HepG2 (cell line): Measurements from ENCODE around the gene PALM. TPM values are rescaled to one million over a fixed set of nuclear protein-coding genes. Genes with fewer than 3 reads are reported as not detected.

Experiments
- AFF4 ChIP-seq: sonication (generic); formaldehyde crosslinking; IDR thresholded peaks from 2 replicates; pipeline ENCODE4 v1.4.0; 2020; ENCODE audit warnings: missing genetic modification reagents
- ARID4A ChIP-seq: sonication (generic); formaldehyde crosslinking; IDR thresholded peaks from 2 replicates; pipeline ENCODE4 v1.5.0; 2020; ENCODE audit warnings: mild to moderate bottlenecking, missing genetic modification reagents, borderline replicate concordance
- CCDC6 ChIP-seq: sonication (generic); formaldehyde crosslinking; IDR thresholded peaks from 2 replicates; pipeline ENCODE4 v1.8.1; 2022; ENCODE audit warnings: mild to moderate bottlenecking, missing genetic modification reagents, moderate library complexity
- GTF2F1 ChIP-seq: fragments of 150-350 bp; IDR thresholded peaks from 2 replicates; pipeline ENCODE4 v1.6.1; 2014; ENCODE audit warnings: low read length
- IRF9 ChIP-seq: sonication (generic); formaldehyde crosslinking; IDR thresholded peaks from 2 replicates; pipeline ENCODE4 v1.8.0; 2022; ENCODE audit warnings: missing genetic modification reagents, mild to moderate bottlenecking, borderline replicate concordance
- JARID2 ChIP-seq: sonication (generic); formaldehyde crosslinking; IDR thresholded peaks from 2 replicates; pipeline ENCODE4 v1.8.1; 2023; ENCODE audit warnings: missing genetic modification reagents, inconsistent platforms; ENCODE audit not compliant: insufficient replicate concordance
- KAT2B ChIP-seq: fragments of 150-350 bp; IDR thresholded peaks from 2 replicates; pipeline ENCODE4 v1.6.1; 2014; ENCODE audit warnings: low read depth, low read length, borderline replicate concordance
- MED8 ChIP-seq: sonication (generic); formaldehyde crosslinking; IDR thresholded peaks from 2 replicates; pipeline ENCODE4 v1.8.1; 2023; ENCODE audit warnings: mild to moderate bottlenecking, missing genetic modification reagents; ENCODE audit not compliant: insufficient replicate concordance
- PAX8 ChIP-seq: sonication (generic); formaldehyde crosslinking; IDR thresholded peaks from 2 replicates; pipeline ENCODE4 v1.8.0; 2022; ENCODE audit warnings: mild to moderate bottlenecking, missing genetic modification reagents, borderline replicate concordance
- SIX1 ChIP-seq: sonication (generic); formaldehyde crosslinking; IDR thresholded peaks from 2 replicates; pipeline ENCODE4 v1.4.0; 2020; ENCODE audit warnings: missing genetic modification reagents, borderline replicate concordance
- TARDBP ChIP-seq: sonication (generic); formaldehyde crosslinking; IDR thresholded peaks from 2 replicates; pipeline ENCODE4 v1.8.0; 2022; ENCODE audit warnings: mild to moderate bottlenecking, missing genetic modification reagents
- THAP7 ChIP-seq: sonication (generic); formaldehyde crosslinking; IDR thresholded peaks from 2 replicates; pipeline ENCODE4 v1.8.1; 2023; ENCODE audit warnings: mild to moderate bottlenecking, missing genetic modification reagents
- ZNF276 ChIP-seq: sonication (generic); formaldehyde crosslinking; IDR thresholded peaks from 2 replicates; pipeline ENCODE4 v1.4.0; 2020; ENCODE audit warnings: mild to moderate bottlenecking, low read depth, missing genetic modification reagents
- ZNF552 ChIP-seq: sonication (generic); formaldehyde crosslinking; IDR thresholded peaks from 2 replicates; pipeline ENCODE4 v1.9.0; 2022; ENCODE audit warnings: missing genetic modification reagents, mild to moderate bottlenecking, borderline replicate concordance
- ZNF749 ChIP-seq: sonication (generic); formaldehyde crosslinking; IDR thresholded peaks from 2 replicates; pipeline ENCODE4 v1.8.0; 2022; ENCODE audit warnings: mild to moderate bottlenecking, missing genetic modification reagents, moderate library complexity, borderline replicate concordance
- ZNF782 ChIP-seq: sonication (generic); formaldehyde crosslinking; IDR thresholded peaks from 2 replicates; pipeline ENCODE4 v1.4.0; 2020; ENCODE audit warnings: missing genetic modification reagents, mild to moderate bottlenecking, borderline replicate concordance
- polyA plus RNA-seq, 8 experiments: library from polyadenylated mRNA; depleted of rRNA in 3 of 8; stranded (reverse) in 7 of 8; unstranded in 1 of 8; fragments of >200 nt; fragmentation: Illumina TruSeq in 4 of 8; extraction: Trizol in 4 of 8; gene quantifications; 2 replicates each; pipeline versions ENCODE4 v1.2.1 to v1.2.3, GENCODE V29; 2011 to 2016; ENCODE audit warnings: low read depth in 4 of 8, missing spikeins in 1 of 8, mixed read lengths in 1 of 8; ENCODE audit not compliant: insufficient read depth in 1 of 8
- total RNA-seq, 5 experiments: library from RNA; depleted of rRNA; stranded (reverse); fragments of >200 nt; fragmentation: Illumina TruSeq; extraction: Trizol; gene quantifications; 2 replicates each; pipeline ENCODE4 v1.2.3, GENCODE V29; 2016; ENCODE audit warnings: low read depth in 1 of 5

PALM gene
- total and polyA plus RNA-seq, 2 of the 13 experiments (the other 11 are each of a cell fraction or from before 2014, with no cell fraction given) = 4.0 to 9.7 TPM

GRCh38 chr19:660793-661426, 47.8 kb upstream of the PALM start (continued):
- TF ChIP-seq ZNF782 (CRISPR knock-in tag) (no peak), AFF4 (CRISPR knock-in tag) (no peak), ZNF749 (CRISPR knock-in tag) (no peak), TARDBP (CRISPR knock-in tag) (peak; percentile 53; the same call in 1 of the 2 replicates), IRF9 (no peak), ARID4A (CRISPR knock-in tag) (peak; percentile 88; the same call in 1 of the 2 replicates), ZNF276 (CRISPR knock-in tag) (no peak), KAT2B (no peak), SIX1 (CRISPR knock-in tag) (peak; percentile 17; the same call in 1 of the 2 replicates), JARID2 (CRISPR knock-in tag) (no peak), CCDC6 (no peak), MED8 (CRISPR knock-in tag) (peak; percentile 14), THAP7 (CRISPR knock-in tag) (peak; percentile 71; the same call in 1 of the 2 replicates), ZNF552 (CRISPR knock-in tag) (peak; percentile 66; the same call in 1 of the 2 replicates), GTF2F1 (no peak), PAX8 (CRISPR knock-in tag) (no peak; the same call in 1 of the 2 replicates)
